ENCODE measurements around the gene SAMD14. TPM values are rescaled to one million over a fixed set of nuclear protein-coding genes. Genes with fewer than 3 reads are reported as not detected.

The SAMD14 gene
- total RNA-seq, 6 experiments from 2014 or later, result 0.50 to 3.8 (median 0.77) TPM; not detected in 1

GRCh38 chr17:50100480-50100883 lies 29.5 kb downstream of the SAMD14 start:
- H3K9me3 ChIP-seq, result no peaks in the 10 kb centered on the region
- peaks cover 0 to 61% (median 17%) of the 10 kb centered on the region in 4 donors for H3K4me1 ChIP-seq
- no peak for DNase-seq
- H3K27me3 ChIP-seq, result no peaks in the 10 kb centered on the region
- H3K4me3 ChIP-seq, result no peak overlapping the region
- intact Hi-C loops (cut with DNase I), result no loop called here
- H3K27ac ChIP-seq, result peak overlapping the region in 2 of 3 donors; percentile 92 to 93
- 74% methylated on average over 4 of the region's 5 CpGs for WGBS (ENCODE audit: insufficient coverage, low coverage, low lambda C conversion rate, missing lambda C conversion rate)
- H3K36me3 ChIP-seq, result peaks cover 0 to 11% (median 6%) of the 10 kb centered on the region in 4 donors
- no peak for ATAC-seq
- TF ChIP-seq CTCF (IDR thresholded peaks at IDR 0.05), result no peak
- TF ChIP-seq POLR2A (IDR thresholded peaks at IDR 0.05), result no peak

- TF ChIP-seq POLR2A (IDR thresholded peaks at IDR 0.05) (no peak), CTCF (IDR thresholded peaks at IDR 0.05) (no peak)
- Histone ChIP-seq H3K27me3 (no peaks in the 10 kb centered on the region), H3K9me3 (no peaks in the 10 kb centered on the region), H3K4me1 (peaks cover 0 to 61% (median 17%) of the 10 kb centered on the region in 4 donors), H3K36me3 (peaks cover 0 to 11% (median 4%) of the 10 kb centered on the region in 4 donors), H3K27ac (peak overlapping the region in 2 of 3 donors; percentile 40 to 87), H3K4me3 (no peak overlapping the region)
- no peak for DNase-seq
- ATAC-seq, result no peak
- WGBS (ENCODE audit: insufficient coverage, low coverage, low lambda C conversion rate, missing lambda C conversion rate), result no CpG with 5 or more reads among the region's 5 CpGs
- intact Hi-C loops (cut with DNase I), result no loop called here
Measured at GRCh38 chr17:50099003-50099402, 31.0 kb downstream of the SAMD14 start.

- Histone ChIP-seq H3K36me3 (peaks cover 0 to 11% (median 4%) of the 10 kb centered on the region in 4 donors), H3K9me3 (no peaks in the 10 kb centered on the region), H3K27ac (peak overlapping the region in 2 of 3 donors; percentile 40 to 87), H3K4me3 (no peak overlapping the region), H3K27me3 (no peaks in the 10 kb centered on the region), H3K4me1 (peaks cover 0 to 61% (median 17%) of the 10 kb centered on the region in 4 donors)
- DNase-seq (no peak), ATAC-seq (no peak)
- TF ChIP-seq CTCF (IDR thresholded peaks at IDR 0.05) (no peak), POLR2A (IDR thresholded peaks at IDR 0.05) (no peak)
- intact Hi-C loops (cut with DNase I), result no loop called here
- WGBS (ENCODE audit: insufficient coverage, low coverage, low lambda C conversion rate, missing lambda C conversion rate), result 76% methylated on average over 4 of the region's 4 CpGs
Measured at GRCh38 chr17:50098583-50098982, 31.4 kb downstream of the SAMD14 start.

GRCh38 chr17:50097926-50098325 lies 32.0 kb downstream of the SAMD14 start:
- Histone ChIP-seq H3K4me3 (no peak overlapping the region), H3K27ac (peak overlapping the region in 2 of 3 donors; percentile 40 to 87), H3K9me3 (no peaks in the 10 kb centered on the region), H3K4me1 (peaks cover 0 to 61% (median 16%) of the 10 kb centered on the region in 4 donors), H3K27me3 (no peaks in the 10 kb centered on the region), H3K36me3 (peaks cover 0 to 11% (median 4%) of the 10 kb centered on the region in 4 donors)
- intact Hi-C loops (cut with DNase I), result no loop called here
- ATAC-seq, result no peak
- 28% methylated on average over 4 of the region's 4 CpGs for WGBS (ENCODE audit: insufficient coverage, low coverage, low lambda C conversion rate, missing lambda C conversion rate)
- DNase-seq, result peak in 2 of 3 donors; percentile 50 to 54
- TF ChIP-seq CTCF (IDR thresholded peaks at IDR 0.05), result no peak
- no peak for TF ChIP-seq POLR2A (IDR thresholded peaks at IDR 0.05)

Data from right lobe of liver (tissue), 6 donors.